Ishikawa (cell line): Measurements from ENCODE around the gene CHPF.

Experiments used
- CREB1 ChIP-seq: IDR thresholded peaks from 2 replicates; pipeline ENCODE4 v1.6.1; 2012; ENCODE audit warnings: low read depth
- EP300 ChIP-seq: IDR thresholded peaks from 2 replicates; pipeline ENCODE4 v1.6.1; 2012; ENCODE audit warnings: borderline replicate concordance
- FOXM1 ChIP-seq: IDR thresholded peaks from 2 replicates; pipeline ENCODE4 v1.6.1; 2012; ENCODE audit warnings: low read depth, borderline replicate concordance
- MAX ChIP-seq: IDR thresholded peaks from 2 replicates; pipeline ENCODE4 v1.6.1; 2012
- NFIC ChIP-seq: IDR thresholded peaks from 2 replicates; pipeline ENCODE4 v1.6.1; 2012
- RAD21 ChIP-seq: IDR thresholded peaks from 2 replicates; pipeline ENCODE4 v1.6.1; 2012; ENCODE audit warnings: low read depth
- REST ChIP-seq: IDR thresholded peaks from 2 replicates; pipeline ENCODE4 v1.6.1; 2012; ENCODE audit warnings: low read depth, mild to moderate bottlenecking
- TAF1 ChIP-seq: IDR thresholded peaks from 2 replicates; pipeline ENCODE4 v1.6.1; 2012; ENCODE audit warnings: low read depth, mild to moderate bottlenecking
- TEAD4 ChIP-seq: IDR thresholded peaks from 2 replicates; pipeline ENCODE4 v1.6.1; 2012
- ZBTB7A ChIP-seq: IDR thresholded peaks from 2 replicates; pipeline ENCODE4 v1.6.1; 2012; ENCODE audit warnings: low read depth

- TF ChIP-seq TAF1, result no peak
- TF ChIP-seq EP300, result no peak
- TF ChIP-seq CREB1, result no peak
- no peak for TF ChIP-seq NFIC
- no peak for TF ChIP-seq REST
- TF ChIP-seq TEAD4, result no peak
- no peak for TF ChIP-seq ZBTB7A
- no peak for TF ChIP-seq MAX
- TF ChIP-seq FOXM1, result no peak
- no peak for TF ChIP-seq RAD21
Observed at GRCh38 chr2:219560893-219561178, 17.2 kb upstream of the CHPF start.
